Smooth muscle cell (in vitro differentiated cells): ENCODE data around the gene TAS2R30. TPM values are rescaled to one million over a fixed set of nuclear protein-coding genes. Genes with fewer than 3 reads are reported as not detected.

ENCODE experiments used
- DNase-seq: peaks from one replicate; lab custom pipeline; 2025; ENCODE audit not compliant: unreplicated experiment; lab: John Stamatoyannopoulos, UW
- H2AFZ ChIP-seq: fragments of 200-600 bp; sonication (generic); 2 replicates; pipeline ENCODE4 v1.6.0; 2016; ENCODE audit warnings: antibody characterized with exemption, low read depth, mild to moderate bottlenecking
- H3F3A ChIP-seq: fragments of 200-600 bp; sonication (generic); 2 replicates; pipeline ENCODE4 v1.6.0; 2017; ENCODE audit warnings: antibody characterized with exemption, low read depth
- H3K27ac ChIP-seq: fragments of 200-600 bp; sonication (generic); 2 replicates; pipeline ENCODE4 v1.5.1; 2016; ENCODE audit warnings: low read depth, mild to moderate bottlenecking
- H3K27me3 ChIP-seq: fragments of 200-600 bp; sonication (generic); 2 replicates; pipeline ENCODE4 v1.6.1; 2016; ENCODE audit warnings: low read depth, mild to moderate bottlenecking
- H3K36me3 ChIP-seq: fragments of 200-600 bp; sonication (generic); 2 replicates; pipeline ENCODE4 v1.5.1; 2016; ENCODE audit warnings: low read depth
- H3K4me1 ChIP-seq: fragments of 200-600 bp; sonication (generic); 2 replicates; pipeline ENCODE4 v1.5.1; 2016; ENCODE audit warnings: low read depth
- H3K4me2 ChIP-seq: fragments of 200-600 bp; sonication (generic); 2 replicates; pipeline ENCODE4 v1.6.0; 2016; ENCODE audit warnings: mild to moderate bottlenecking
- H3K4me3 ChIP-seq: fragments of 200-600 bp; sonication (generic); 2 replicates; pipeline ENCODE4 v1.5.1; 2016; ENCODE audit warnings: mild to moderate bottlenecking
- H3K79me2 ChIP-seq: fragments of 200-600 bp; sonication (generic); 2 replicates; pipeline ENCODE4 v1.6.0; 2016; ENCODE audit warnings: low read depth, mild to moderate bottlenecking
- H3K9ac ChIP-seq: fragments of 200-600 bp; sonication (generic); 2 replicates; pipeline ENCODE4 v1.6.0; 2016; ENCODE audit warnings: low read depth
- H3K9me3 ChIP-seq: fragments of 200-600 bp; sonication (generic); replicated peaks from 2 replicates; pipeline ENCODE4 v1.5.1; 2016; ENCODE audit warnings: low read depth
- H4K20me1 ChIP-seq: fragments of 200-600 bp; sonication (generic); 2 replicates; pipeline ENCODE4 v1.6.0; 2016; ENCODE audit warnings: low read depth
- CTCF ChIP-seq: fragments of 200-600 bp; sonication (generic); IDR thresholded peaks from 2 replicates; pipeline ENCODE4 v1.5.1; 2017; ENCODE audit warnings: borderline replicate concordance, mild to moderate bottlenecking, antibody characterized with exemption; ENCODE audit not compliant: insufficient read depth, poor library complexity, severe bottlenecking
- WGBS: methylation state at CpG from one replicate; pipeline ENCODE4 v1.1.7; 2016; ENCODE audit warnings: low lambda C conversion rate; 5-methylcytosine and 5-hydroxymethylcytosine counted together
- polyA plus RNA-seq: library from polyadenylated mRNA; unstranded; fragments of >200 nt; fragmentation: Nextera tagmentation; extraction: Ambion mirVana; gene quantifications from 2 replicates; pipeline ENCODE4 v1.2.1, GENCODE V29; 2016
- total RNA-seq: library from RNA; depleted of rRNA; stranded (reverse); fragments of >200 nt; gene quantifications from 2 replicates; pipeline ENCODE4 v1.2.3, GENCODE V29; 2014

TAS2R30 gene
- total and polyA plus RNA-seq, 2 experiments from 2014 or later, result 2.2 TPM; not detected in 1

- DNase-seq, result no peak
- no peaks in the 10 kb centered on the region for H3K4me1 ChIP-seq
- H3K27me3 ChIP-seq, result no peaks in the 10 kb centered on the region
These were observed 24.5 kb upstream of the TAS2R30 start for GRCh38 chr12:11158885-11159444.

GRCh38 chr12:11154400-11154925 is 20.0 kb upstream of the TAS2R30 start:
- no peak overlapping the region for H3K9ac ChIP-seq
- H3K79me2 ChIP-seq, result peaks cover 88% of the 10 kb centered on the region
- H3K4me3 ChIP-seq, result no peak overlapping the region
- 94% methylated on average over 1 of the region's 1 CpG for WGBS
- peaks cover 35% of the 10 kb centered on the region for H4K20me1 ChIP-seq
- no peak for DNase-seq
- H3F3A ChIP-seq, result no peaks in the 10 kb centered on the region
- H3K36me3 ChIP-seq, result no peaks in the 10 kb centered on the region
- H3K4me1 ChIP-seq, result no peaks in the 10 kb centered on the region
- H3K4me2 ChIP-seq, result no peak overlapping the region
- no peak overlapping the region for H3K27ac ChIP-seq
- H3K9me3 ChIP-seq, result no peaks in the 10 kb centered on the region
- no peaks in the 10 kb centered on the region for H3K27me3 ChIP-seq
- TF ChIP-seq CTCF, result no peak
- H2AFZ ChIP-seq, result no peak overlapping the region

More at GRCh38 chr12:11158885-11159444, 24.5 kb upstream of the TAS2R30 start:
- H3K79me2 ChIP-seq, result peaks cover 98% of the 10 kb centered on the region
- H3F3A ChIP-seq, result no peaks in the 10 kb centered on the region
- 58% methylated on average over 5 of the region's 5 CpGs for WGBS
- H3K4me2 ChIP-seq, result no peak overlapping the region
- H3K27ac ChIP-seq, result no peak overlapping the region
- no peaks in the 10 kb centered on the region for H3K36me3 ChIP-seq
- no peak overlapping the region for H3K9ac ChIP-seq
- H3K9me3 ChIP-seq, result no peaks in the 10 kb centered on the region
- H2AFZ ChIP-seq, result no peak overlapping the region
- H3K4me3 ChIP-seq, result no peak overlapping the region
- TF ChIP-seq CTCF, result no peak
- H4K20me1 ChIP-seq, result peaks cover 65% of the 10 kb centered on the region

- H3K27me3 ChIP-seq, result no peaks in the 10 kb centered on the region
- H2AFZ ChIP-seq, result no peak overlapping the region
- H3F3A ChIP-seq, result no peaks in the 10 kb centered on the region
- TF ChIP-seq CTCF, result no peak
- WGBS, result 93% methylated on average over 2 of the region's 2 CpGs
- no peak overlapping the region for H3K4me2 ChIP-seq
- no peak overlapping the region for H3K27ac ChIP-seq
- H3K79me2 ChIP-seq, result peaks cover 71% of the 10 kb centered on the region
- H3K4me3 ChIP-seq, result no peak overlapping the region
- no peaks in the 10 kb centered on the region for H3K36me3 ChIP-seq
- no peaks in the 10 kb centered on the region for H3K9me3 ChIP-seq
- DNase-seq, result no peak
- no peak overlapping the region for H3K9ac ChIP-seq
- H3K4me1 ChIP-seq, result no peaks in the 10 kb centered on the region
- peaks cover 19% of the 10 kb centered on the region for H4K20me1 ChIP-seq
These were observed 18.3 kb upstream of the TAS2R30 start for GRCh38 chr12:11152725-11153124.

- peaks cover 72% of the 10 kb centered on the region for H3K79me2 ChIP-seq
These were observed 16.4 kb upstream of the TAS2R30 start for GRCh38 chr12:11150832-11151231.

More at GRCh38 chr12:11150832-11151231, 16.4 kb upstream of the TAS2R30 start:
- H3K9ac ChIP-seq, result no peak overlapping the region
- no peak overlapping the region for H3K27ac ChIP-seq
- H3K9me3 ChIP-seq, result no peaks in the 10 kb centered on the region
- no peaks in the 10 kb centered on the region for H3K4me1 ChIP-seq
- peaks cover 17% of the 10 kb centered on the region for H4K20me1 ChIP-seq
- H2AFZ ChIP-seq, result no peak overlapping the region
- 91% methylated on average over 1 of the region's 1 CpG for WGBS
- no peak for TF ChIP-seq CTCF
- H3K27me3 ChIP-seq, result no peaks in the 10 kb centered on the region
- H3K36me3 ChIP-seq, result no peaks in the 10 kb centered on the region
- H3K4me3 ChIP-seq, result no peak overlapping the region
- DNase-seq, result no peak
- no peaks in the 10 kb centered on the region for H3F3A ChIP-seq
- H3K4me2 ChIP-seq, result no peak overlapping the region
